GM18517 (cell line): ENCODE results near the gene CD82.

Experiments
- ATAC-seq: cut with Tn5 transposase; IDR thresholded peaks from one replicate; pipeline ENCODE4 v1.9.1; 2021; ENCODE audit warnings: mild to moderate bottlenecking, moderate library complexity; ENCODE audit not compliant: unreplicated experiment

Gene CD82, protein sequence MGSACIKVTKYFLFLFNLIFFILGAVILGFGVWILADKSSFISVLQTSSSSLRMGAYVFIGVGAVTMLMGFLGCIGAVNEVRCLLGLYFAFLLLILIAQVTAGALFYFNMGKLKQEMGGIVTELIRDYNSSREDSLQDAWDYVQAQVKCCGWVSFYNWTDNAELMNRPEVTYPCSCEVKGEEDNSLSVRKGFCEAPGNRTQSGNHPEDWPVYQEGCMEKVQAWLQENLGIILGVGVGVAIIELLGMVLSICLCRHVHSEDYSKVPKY

DNA sequence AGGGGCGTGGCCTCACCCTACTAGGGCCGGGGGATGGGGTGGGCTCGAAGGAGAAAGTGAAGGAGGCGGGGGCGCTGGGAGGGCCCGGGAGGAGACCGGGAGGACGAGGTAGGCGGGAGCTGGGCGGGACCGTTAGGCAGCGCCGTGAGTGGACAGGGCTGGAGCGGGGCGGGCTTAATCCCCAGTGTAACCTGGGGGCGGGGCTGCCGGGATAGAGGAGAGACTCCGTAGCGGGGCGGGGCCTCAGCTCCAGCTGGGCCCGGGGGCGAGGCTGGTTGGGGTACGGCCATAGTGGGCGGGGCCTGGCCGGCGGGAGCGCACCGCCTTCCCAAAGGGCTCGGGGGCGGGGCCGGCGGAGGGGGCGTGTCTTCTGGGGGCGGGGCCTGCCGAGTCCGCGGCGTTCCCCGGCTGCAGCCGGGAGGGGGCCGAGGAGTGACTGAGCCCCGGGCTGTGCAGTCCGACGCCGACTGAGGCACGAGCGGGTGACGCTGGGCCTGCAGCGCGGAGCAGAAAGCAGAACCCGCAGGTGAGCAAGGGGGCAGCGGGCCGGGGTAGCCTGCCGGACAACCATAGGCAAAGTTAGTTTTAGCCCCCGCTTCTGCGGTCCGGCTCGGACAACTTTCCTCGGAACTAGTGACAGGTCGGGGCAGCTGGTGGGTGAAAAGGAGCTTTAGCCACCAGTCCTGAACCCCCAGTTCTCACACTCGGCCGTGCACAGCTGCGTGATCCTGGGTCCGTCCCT is at the start of gene CD82:
CD82 (plus strand) TSS at position 453 of the 742 bp plus-strand sequence. CDS start 29,000 bp downstream, outside the sequence.
- ATAC-seq: peak; percentile 64

DNA sequence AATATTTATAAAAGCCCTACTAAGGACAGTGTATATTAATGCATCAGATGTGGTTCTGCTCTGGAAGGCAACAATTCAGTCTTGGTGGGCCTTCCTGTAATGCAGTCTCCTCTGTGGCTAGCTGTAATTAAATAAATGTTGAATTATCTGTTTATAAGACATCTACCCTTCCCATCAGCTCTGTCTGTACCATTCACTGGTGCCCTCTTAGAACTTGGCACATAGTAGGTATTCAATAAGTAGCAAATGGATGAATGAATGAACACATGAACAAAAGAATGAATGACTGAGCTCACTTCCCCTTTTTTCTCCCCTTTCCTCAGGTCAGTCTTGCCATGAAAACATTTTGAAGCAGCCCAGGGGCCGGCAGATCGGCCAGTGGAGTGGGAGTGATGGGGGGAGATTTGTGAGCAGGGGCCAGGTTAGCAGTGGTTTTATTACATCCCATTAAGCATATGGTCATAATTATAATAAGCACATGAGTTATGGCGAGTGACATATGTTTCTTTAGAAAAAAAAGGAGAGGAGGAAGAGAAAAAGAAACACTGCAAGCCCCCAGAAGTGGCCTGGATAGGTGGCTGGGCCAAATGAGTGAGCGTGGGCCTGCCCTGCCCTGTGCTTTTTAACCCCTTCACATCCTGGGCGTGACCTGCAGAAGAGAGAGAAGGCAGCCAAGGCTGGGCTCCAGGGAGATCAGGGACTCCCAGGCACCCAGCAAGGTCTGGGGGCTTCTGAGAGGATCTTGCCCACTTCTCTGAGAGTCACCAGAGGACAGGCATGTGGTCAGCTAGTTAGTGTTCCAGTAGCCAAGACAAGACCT is 48.6 kb upstream of the CD82 start:
- ATAC-seq: no peak

DNA sequence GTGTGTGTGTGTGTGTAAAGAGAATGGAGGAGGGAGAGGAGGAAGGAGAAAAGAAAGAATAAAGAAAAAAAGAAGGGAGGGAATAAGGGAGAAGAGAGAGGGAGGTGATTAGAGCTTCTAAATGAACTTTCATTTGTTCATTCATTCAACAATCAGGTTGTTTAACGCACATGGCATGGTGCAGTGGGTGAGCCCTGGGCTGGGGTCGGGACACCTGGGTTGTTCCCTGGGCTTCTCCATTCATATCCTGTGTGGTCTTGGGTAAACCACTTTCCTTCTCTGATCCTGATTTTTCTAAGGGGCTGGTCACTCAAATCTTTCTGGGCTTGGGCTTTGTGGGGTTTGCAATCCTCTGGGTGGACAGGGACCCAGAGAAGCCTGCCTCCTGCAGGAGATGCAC is 47.9 kb upstream of the CD82 start:
- ATAC-seq: no peak

DNA sequence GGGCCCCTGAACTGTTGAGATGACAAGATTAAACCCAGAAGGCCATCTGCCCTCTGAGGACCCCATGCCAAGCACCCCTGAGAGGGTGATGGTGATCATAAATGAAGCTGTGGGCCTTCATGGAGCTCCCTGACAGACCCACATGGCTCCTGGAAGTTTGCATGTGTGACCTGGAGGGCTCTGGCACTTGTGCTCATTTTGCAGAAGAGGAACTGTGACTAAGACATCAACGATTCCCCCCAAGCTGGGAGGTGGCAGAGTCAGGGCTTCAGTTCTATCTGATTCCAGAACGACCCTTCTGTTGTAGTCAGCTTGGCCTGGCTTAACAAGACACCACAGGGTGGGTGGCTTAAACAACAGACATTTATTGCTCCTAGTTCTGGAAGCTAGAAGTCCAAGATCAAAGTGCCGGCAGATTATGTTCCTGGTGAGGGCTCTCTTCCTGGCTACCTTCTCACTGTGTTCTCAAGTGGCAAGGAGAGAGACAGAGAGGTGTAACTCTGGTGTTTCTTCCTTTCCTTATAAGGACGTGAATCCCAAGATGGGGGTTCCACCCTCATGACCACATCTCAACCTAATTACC is 46.4 kb upstream of the CD82 start:
- ATAC-seq: no peak

DNA sequence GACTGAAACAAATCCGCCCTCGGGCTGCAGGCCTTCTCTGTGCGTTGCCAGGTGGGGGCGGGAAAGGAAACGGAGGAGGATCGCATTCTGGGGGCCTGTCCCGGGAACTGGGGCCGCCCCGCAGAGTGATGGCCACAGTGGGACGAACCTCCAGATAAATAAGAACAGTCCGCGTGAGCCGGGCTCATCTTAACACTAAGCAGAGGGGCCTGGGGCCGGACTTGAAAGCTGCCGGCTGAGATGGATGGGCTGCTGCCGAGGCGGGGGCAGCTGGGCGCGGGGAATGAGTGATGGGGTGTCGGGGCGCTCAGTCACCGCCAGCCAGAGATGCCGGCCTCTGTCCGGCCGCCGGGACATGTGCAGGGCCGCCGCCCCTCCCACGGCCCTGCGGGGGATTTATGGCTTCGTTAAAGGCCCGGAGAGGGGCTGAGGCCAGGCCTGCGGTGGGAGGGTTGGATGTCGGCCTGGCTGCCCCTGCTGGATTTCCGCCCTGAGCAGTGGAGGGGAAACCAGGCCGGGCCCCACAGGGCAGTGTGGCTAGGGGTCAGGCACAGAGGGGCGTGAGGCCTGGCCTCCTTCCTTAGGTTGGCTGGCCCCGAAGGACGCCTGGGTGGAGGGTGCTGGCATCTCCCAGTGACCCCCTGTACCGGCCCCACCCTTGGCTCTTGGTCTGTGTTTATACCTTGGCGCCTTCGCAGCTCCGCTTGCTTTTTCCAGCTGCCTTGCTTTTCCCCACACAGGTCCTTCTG is 45.3 kb upstream of the CD82 start:
- ATAC-seq: no peak

DNA sequence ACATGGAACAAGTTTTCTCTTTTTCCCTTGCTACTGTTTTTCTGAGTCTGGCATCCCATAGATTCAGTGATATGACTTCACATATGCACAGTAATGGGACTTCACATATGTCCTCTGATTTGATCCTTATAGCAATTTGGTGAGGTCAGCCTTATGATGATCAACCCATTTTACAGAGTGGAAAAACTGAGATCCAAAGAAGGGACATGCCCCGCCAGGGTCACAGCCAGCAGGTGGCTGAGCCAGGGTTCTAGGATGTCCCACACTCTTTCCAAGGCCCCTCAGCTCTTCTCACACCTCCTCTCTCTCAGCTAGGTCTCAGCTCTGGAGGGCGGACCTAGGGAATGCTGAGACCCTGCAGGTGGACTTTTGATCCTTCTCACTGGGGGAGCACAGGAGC is 44.3 kb upstream of the CD82 start:
- ATAC-seq: no peak

DNA sequence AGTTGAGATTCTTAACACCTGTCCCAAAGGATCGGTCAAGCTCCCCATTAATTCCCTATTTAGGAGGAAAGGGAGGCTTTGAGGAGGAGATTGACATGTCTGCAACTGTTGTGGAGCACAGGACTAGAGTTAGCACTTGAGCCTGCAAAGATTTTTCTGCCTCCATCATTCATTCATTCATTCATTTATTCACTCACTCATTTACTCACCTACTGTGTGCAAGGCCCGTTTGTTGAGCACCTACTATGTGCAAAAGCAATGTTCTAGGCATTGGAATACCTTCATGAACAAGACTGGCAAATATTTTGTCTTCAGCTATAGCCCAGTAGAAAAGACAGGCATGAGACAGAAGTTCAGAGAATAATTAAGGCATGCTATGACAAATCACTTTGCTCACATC is 43.2 kb upstream of the CD82 start:
- no peak for ATAC-seq

DNA sequence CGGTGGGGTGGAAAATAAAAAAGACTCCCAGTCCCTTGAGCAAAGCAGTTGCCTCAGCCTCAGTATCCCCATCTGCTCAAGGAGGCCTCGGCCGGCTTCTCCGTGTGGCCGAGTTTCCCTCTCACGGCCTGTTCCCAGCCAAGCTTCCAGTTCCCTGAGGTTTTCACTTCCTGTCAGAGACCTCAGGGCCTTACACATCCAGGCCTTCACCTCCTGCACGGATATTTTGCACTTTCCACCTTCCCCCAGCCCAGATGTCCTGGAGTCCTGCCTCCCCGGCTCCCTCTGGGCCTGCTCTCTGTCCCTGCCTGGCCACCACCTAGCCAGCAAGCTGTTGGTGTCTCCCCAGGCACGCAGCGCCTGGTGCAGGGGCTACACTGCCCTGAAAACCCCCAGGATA is 41.1 kb upstream of the CD82 start:
- ATAC-seq: no peak

DNA sequence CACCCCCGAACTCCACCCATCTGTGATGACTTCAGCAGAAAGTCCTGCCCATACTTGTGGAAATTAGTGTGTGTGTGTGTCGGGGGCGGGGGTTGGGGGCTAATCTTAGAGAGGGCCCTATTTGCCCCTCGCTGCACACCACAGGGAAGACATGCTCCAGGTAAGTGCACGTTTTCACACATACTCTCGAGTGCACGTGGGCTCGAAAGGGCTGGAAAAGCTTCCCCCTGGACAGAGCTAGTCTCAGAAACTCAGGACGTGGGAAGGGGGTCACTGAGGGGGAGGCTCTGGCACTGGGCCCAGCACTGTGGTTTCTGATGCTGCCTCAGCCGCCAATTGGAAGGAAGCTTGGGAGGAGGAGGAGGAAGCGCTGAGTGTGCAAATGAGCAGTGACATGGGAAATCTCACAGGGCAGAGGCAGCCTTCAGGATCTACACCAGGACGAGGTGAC is 40.7 kb upstream of the CD82 start:
- no peak for ATAC-seq

DNA sequence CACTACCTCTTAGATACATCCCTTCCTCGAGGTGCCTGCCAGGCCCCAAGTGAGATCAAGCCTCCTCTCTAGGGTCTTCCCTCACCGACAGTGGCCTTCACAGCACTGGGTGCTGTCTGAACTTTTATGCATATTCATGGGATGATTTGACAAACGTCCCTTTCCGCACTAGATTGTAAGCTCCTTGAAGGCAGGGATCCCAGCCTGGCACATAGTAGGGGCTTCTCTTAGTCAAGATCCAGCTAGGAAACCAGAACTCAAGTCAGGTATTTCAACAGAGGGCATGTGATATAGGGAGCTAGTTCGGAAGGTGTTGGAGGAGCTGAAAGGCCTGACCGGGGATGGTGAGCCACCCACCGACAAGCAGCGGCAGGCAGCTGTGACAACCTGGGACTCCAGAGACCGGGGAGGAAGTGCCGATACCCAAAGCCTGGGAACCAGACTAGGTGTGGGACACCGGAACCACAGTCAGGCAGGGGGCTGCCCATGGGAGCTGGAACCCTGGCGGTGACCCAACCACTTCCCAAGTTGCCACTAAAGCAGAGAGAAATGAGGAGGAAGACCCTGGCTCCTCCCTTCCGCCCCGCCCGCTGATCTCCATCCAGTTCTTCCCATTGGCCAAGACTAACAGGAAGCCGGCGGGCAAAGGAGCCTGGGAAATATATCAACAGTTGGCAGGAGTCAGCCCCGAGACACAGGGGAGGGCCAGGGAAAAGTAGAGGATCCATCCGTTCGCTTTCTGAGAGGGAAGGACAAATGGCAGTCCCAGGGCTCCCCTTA is 39.8 kb upstream of the CD82 start:
- ATAC-seq: no peak

DNA sequence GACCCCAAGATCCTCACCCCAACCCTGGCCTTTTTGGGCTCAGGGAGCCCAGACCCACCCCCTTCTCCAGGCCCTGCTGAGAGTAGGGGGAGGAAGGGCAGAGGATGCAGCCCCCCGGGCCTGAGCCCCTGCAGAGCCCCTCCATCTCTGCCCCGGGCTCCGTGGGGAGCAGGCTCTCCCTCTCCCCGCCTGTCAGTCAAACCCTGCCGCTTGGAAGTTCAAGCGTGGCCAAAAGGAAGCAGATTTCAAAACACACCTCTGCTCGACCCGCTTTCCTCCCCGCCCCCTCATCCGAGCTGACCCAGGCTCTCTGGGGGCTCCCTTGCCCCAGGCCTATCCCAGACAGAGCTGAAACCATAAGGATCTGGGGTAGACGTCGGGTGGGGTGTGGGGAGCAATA is 39.0 kb upstream of the CD82 start:
- ATAC-seq: no peak

DNA sequence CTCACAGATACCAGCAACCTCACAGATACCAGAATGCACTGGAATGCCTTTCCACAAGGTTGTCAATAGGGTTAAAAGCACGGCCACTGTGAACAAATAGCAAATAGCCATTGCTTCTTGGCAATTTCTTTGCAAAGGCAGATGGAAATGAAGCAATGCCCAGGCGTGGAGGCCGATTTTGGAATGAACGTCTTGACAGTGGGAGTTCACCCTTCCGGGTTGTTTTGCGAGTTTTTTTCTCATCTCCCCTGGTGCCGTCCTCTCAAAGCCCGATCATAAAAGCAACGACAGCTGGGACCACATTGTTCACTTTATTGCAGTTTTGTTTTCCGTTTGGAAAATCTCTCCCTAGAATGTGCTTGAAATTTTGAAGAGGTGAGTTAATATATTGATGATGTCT is 38.0 kb upstream of the CD82 start:
- no peak for ATAC-seq

DNA sequence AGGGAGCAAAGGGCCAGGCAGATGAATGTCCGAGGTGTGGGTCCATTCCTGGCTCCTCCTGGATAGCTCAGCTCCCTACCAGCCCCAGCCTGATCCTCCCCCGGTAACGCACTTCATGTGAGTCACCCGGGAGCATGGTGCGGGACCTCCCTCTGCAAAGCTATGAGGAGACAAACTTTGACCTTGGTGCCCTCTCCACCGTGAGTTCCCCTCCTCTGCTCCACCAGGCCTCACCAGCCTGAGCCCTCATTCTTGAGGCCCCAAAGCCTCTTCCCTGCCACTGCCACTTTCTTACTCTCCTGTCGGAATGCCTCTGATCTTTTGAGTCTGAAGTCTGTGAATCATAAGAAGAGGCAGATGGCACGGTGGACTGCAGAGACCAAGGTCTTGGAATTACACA is 37.4 kb upstream of the CD82 start:
- ATAC-seq: no peak

DNA sequence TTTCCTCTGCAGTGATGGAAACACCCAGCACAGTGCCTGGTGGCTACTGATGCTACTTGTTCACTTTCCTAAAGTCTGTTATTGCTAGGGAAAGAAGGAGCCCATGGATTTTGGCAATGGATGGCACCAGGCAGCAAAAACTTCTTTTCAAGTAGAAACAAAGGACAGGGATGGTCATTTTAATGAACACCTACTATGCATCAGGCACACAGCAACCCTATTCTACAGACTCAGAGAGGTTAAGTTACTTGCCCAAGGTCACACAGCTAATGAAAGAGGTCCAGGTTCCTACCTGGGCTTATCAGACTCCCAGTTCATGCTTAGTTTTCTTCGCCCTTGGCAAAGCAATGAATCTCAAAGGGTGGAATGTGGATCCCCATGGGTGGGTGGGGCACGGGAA is 36.9 kb upstream of the CD82 start:
- ATAC-seq: no peak

DNA sequence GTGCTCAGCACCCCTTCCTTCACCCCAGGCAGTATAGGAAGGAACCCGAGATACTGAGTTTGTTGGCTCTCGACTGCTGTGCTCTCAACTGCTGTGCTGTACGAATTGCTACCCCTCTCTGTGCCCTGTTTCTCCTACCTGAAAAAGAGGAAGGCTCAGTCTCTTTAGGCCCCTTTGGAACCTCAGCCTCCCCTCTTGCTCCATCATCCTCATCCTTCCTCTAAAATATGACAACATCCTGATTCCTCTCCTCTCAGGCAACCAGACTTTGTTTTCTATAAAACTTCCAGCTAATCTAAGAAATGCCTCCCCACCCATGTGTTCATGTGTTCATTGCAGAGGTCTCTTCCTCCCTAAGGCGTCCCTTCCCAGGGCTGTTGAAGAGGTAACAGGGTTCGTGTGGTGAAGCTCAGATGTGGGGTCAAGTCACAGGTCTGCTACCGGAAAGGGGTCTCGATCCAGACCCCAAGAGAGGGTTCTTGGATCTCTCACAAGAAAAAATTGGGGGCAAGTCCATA is 35.5 kb upstream of the CD82 start:
- ATAC-seq: no peak

DNA sequence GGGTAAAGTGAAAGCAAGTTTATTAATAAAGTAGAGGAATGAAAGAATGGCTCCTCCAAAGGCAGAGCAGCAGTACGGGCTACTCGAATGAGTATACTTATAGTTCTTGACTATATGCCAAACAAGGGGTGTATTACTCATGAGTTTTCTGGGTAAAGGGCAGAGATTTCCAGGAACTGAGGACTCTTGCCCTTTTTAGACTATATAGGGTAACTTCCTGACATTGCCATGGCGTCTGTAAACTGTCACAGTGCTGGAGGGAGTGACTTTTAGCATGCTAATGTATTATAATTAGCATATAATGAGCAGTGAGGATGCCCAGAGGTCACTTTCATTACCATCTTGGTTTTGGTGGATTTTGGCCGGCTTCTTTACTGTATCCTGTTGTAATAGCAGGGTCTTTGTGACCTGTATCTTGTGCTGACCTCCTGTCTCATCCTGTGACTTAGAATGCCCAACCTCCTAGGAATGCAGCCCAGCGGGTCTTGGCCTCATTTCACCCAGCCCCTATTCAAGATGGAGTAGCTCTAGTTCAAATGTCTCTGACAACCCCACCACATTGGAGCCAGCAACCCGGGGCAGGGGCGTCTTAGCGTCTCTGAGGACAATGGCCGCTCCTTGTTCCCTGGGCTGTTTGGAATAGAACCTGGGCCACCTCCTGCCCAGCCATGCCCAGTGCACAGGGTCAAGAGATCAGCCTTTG is 34.9 kb upstream of the CD82 start:
- ATAC-seq: no peak

DNA sequence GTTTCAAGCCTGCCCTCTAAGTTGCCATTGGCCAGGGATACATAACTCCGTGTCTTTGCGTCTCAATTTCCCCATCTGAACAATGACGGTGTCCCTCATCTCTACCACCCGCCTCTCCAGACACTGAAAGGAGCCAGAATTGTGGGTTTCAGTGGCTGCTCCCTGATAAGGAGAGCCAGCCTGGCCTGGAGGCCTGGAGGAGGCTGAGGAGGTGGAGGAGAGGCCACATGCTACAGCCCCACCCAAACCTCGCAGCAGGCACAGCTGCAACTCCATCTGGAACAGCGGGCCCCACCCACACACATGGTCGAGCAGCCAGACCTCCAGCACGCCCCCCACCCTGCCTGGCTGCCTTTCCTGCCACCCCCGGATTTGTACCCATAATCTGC is 34.4 kb upstream of the CD82 start:
- ATAC-seq: no peak

DNA sequence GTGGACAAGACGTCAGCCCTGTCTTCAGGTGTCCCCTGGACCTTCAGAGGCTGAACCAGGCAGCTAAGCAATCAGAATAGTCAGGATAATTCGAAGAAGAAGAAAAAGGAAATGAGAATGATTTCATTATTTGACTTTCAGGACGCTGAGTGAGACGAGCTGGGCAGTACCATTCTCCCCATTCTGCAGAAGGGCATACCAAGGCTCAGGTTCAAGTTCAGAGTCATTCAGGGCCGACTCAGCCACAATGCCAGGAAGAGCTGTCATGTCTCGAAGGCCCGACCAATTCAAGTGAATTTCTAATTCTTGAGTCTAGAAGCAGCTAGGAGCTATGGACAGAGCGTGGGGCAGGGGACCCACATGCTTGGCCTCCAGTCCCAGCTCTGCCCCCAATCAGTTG is 33.8 kb upstream of the CD82 start:
- ATAC-seq: no peak

DNA sequence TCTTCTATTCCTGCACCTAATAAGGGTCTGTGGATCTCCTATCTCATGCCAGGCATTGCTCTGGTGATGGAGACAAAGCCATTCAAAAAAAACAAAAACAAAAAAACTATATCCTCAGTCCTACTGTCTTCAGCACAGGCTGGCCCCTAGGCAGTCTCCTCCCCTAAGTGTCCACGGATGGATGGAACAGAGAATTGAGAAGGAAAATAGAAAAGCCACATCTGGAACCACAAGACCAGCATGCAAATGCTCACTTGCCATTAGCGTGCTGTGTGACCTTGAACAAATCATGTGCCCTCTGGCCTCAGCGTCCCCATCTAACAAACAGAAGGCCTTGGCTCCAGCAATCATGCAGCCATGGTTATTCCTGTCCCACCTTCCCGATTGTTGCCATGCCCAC is 32.7 kb upstream of the CD82 start:
- no peak for ATAC-seq
